MCF 10A (cell line): ENCODE results near the gene OR6C6. TPM values are rescaled to one million over a fixed set of nuclear protein-coding genes. Genes with fewer than 3 reads are reported as not detected.

Source experiments
- BruUV-seq: library from RNA; stranded (reverse); fragments of 400-500 nt; replicated peaks from 2 replicates; lab custom pipeline; 2021; lab: Mats Ljungman, UMichigan
- CTCF ChIA-PET: fragments of 300-600 bp; sonication (Branson Sonifier 250); formaldehyde crosslinking; extraction: SDS; loops from one replicate; lab custom pipeline; 2021; ENCODE audit warnings: antibody characterized with exemption, inconsistent platforms; lab: Yijun Ruan, JAX
- POLR2A ChIA-PET: fragments of 300-600, 350-650 bp; sonication (Branson Sonifier 250); formaldehyde crosslinking; extraction: SDS; loops from one replicate; lab custom pipeline; 2020; ENCODE audit warnings: antibody characterized with exemption, inconsistent platforms; lab: Yijun Ruan, JAX
- DNase-seq: peaks from one replicate; pipeline ENCODE4 v3.0.0-alpha.2; 2018; ENCODE audit not compliant: unreplicated experiment
- H3K27ac Mint-ChIP-seq: one replicate; pipeline ENCODE4 v1.8.0; 2022; ENCODE audit warnings: mild to moderate bottlenecking, low read depth, mixed read lengths; ENCODE audit not compliant: unreplicated experiment
- H3K27me3 Mint-ChIP-seq: one replicate; pipeline ENCODE4 v1.8.0; 2022; ENCODE audit warnings: mixed read lengths; ENCODE audit not compliant: insufficient read depth, unreplicated experiment
- H3K36me3 Mint-ChIP-seq: one replicate; pipeline ENCODE4 v1.8.0; 2022; ENCODE audit warnings: mild to moderate bottlenecking, moderate library complexity, mixed read lengths; ENCODE audit not compliant: insufficient read depth, unreplicated experiment
- H3K4me1 Mint-ChIP-seq: one replicate; pipeline ENCODE4 v1.8.0; 2022; ENCODE audit warnings: mixed read lengths; ENCODE audit not compliant: insufficient read depth, unreplicated experiment
- H3K4me3 Mint-ChIP-seq: one replicate; pipeline ENCODE4 v1.8.0; 2022; ENCODE audit warnings: mild to moderate bottlenecking, moderate library complexity, mixed read lengths; ENCODE audit not compliant: unreplicated experiment
- H3K9me3 Mint-ChIP-seq: one replicate; pipeline ENCODE4 v1.8.0; 2022; ENCODE audit warnings: mixed read lengths; ENCODE audit not compliant: unreplicated experiment
- CTCF ChIP-seq: fragments of 200-600 bp; IDR thresholded peaks from one replicate; pipeline ENCODE4 v1.8.0; 2022; ENCODE audit warnings: antibody characterized with exemption, mild to moderate bottlenecking; ENCODE audit not compliant: unreplicated experiment
- intact Hi-C: fragments of 100-400 bp; cut with micrococcal nuclease; formaldehyde crosslinking; loops from 2 replicates; pipeline ENCODE4 v1.14.1; 2022
- total RNA-seq: library from RNA; stranded (reverse); gene quantifications from 2 replicates; pipeline ENCODE4 v1.2.3, GENCODE V29; 2022

The OR6C6 gene
- total RNA-seq, 1 experiment from 2014 or later = not detected

DNA sequence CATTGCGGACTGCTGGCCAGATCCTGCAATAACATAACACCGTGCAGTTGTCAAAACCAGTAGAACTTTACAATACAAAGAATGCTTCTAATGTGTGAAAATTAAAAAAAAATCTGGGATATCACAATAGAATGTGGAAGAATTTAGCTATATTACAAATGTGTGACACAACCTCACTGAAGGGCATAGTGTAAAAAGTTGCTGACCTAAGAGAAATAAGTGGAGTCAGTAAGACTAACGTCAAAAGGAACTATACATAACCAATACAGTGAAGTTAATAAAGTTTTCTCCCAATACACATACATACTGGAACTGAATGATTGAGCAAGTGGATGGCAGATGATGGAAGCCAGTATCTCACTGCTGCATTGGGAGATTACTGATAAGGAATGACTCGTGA, 39.5 kb downstream of the OR6C6 start:
- no peak for DNase-seq
- Mint-ChIP-seq H3K4me3 (no peak overlapping the region), H3K4me1 (no peaks in the 10 kb centered on the region), H3K36me3 (no peaks in the 10 kb centered on the region), H3K9me3 (no peaks in the 10 kb centered on the region), H3K27ac (no peak overlapping the region), H3K27me3 (peaks cover 77% of the 10 kb centered on the region)
- ChIA-PET CTCF (no interaction called here), POLR2A (no interaction called here)
- intact Hi-C loops = no loop called here
- no peak for TF ChIP-seq CTCF
- no TSS peak for BruUV-seq

DNA sequence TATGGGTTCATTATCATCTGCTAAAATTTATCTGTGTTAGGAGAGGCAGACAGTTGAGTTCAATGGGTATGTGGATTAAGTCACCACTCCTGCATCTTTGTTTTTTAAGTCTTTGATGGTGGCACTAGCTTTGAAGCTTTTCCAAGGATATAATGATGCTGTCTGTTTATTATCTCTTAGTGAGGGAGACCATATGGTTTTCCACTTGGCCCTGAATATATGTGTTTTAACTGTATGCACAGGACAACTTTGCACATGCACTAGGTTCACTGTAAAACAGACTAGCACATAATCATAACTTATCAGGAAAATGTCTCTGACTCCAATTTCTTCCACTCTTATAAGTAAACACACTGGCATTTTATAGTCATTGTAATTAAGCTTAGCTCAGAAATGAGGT, 43.1 kb downstream of the OR6C6 start:
- ChIA-PET CTCF (interaction anchor here (0.6 kb wide), 1 partner anchor 74 kb away, joined by 3 read pairs; no protein-coding TSS in a partner anchor), POLR2A (no interaction called here)
- BruUV-seq = no TSS peak
- no peak overlapping the region for H3K4me3 Mint-ChIP-seq
- no peak for DNase-seq
- peaks cover 71% of the 10 kb centered on the region for H3K27me3 Mint-ChIP-seq
- H3K36me3 Mint-ChIP-seq = no peaks in the 10 kb centered on the region
- TF ChIP-seq CTCF = no peak
- no peaks in the 10 kb centered on the region for H3K4me1 Mint-ChIP-seq
- H3K27ac Mint-ChIP-seq = no peak overlapping the region
- intact Hi-C loops = no loop called here
- no peaks in the 10 kb centered on the region for H3K9me3 Mint-ChIP-seq

GRCh38 chr12:55250944-55251343, 45.4 kb downstream of the OR6C6 start:
- Mint-ChIP-seq H3K4me1 (no peaks in the 10 kb centered on the region), H3K4me3 (no peak overlapping the region), H3K27me3 (peaks cover 75% of the 10 kb centered on the region), H3K27ac (no peak overlapping the region), H3K9me3 (no peaks in the 10 kb centered on the region), H3K36me3 (no peaks in the 10 kb centered on the region)
- TF ChIP-seq CTCF = no peak
- no TSS peak for BruUV-seq
- DNase-seq = no peak
- intact Hi-C loops = no loop called here
- ChIA-PET POLR2A (no interaction called here), CTCF (interaction anchor here (1.3 kb wide), 1 partner anchor 19 kb away, joined by 4 read pairs; no protein-coding TSS in a partner anchor)

- Mint-ChIP-seq H3K27me3 (peaks cover 84% of the 10 kb centered on the region), H3K27ac (no peak overlapping the region), H3K4me3 (no peak overlapping the region), H3K36me3 (no peaks in the 10 kb centered on the region), H3K9me3 (no peaks in the 10 kb centered on the region), H3K4me1 (no peaks in the 10 kb centered on the region)
- no TSS peak for BruUV-seq
- TF ChIP-seq CTCF = no peak
- intact Hi-C loops = no loop called here
- no peak for DNase-seq
- POLR2A ChIA-PET = no interaction called here
- CTCF ChIA-PET = no interaction called here
These were observed 50.2 kb downstream of the OR6C6 start for GRCh38 chr12:55246159-55246558.
